ENCODE data around the gene RNF212B. TPM values are rescaled to one million over a fixed set of nuclear protein-coding genes. Genes with fewer than 3 reads are reported as not detected.

Gene RNF212B
- total and polyA plus RNA-seq, 2 of the 13 experiments (the other 11 are each of a cell fraction or from before 2014, with no cell fraction given) = 0.05 TPM; not detected in 1

GRCh38 chr14:23301288-23301968, 63.7 kb downstream of the RNF212B start (continued):
- TF ChIP-seq ZBTB10 (CRISPR knock-in tag; IDR thresholded peaks at IDR 0.05; ENCODE audit: borderline replicate concordance) = no peak
- peak; percentile 96 for TF ChIP-seq ZNF724P (CRISPR knock-in tag; IDR thresholded peaks at IDR 0.05; ENCODE audit: borderline replicate concordance)
- TF ChIP-seq RNF219 (CRISPR knock-in tag; IDR thresholded peaks at IDR 0.05) = no peak
- peak; percentile 16; the same call in 1 of the 2 replicates for TF ChIP-seq DZIP1 (CRISPR knock-in tag; IDR thresholded peaks at IDR 0.05)
- 0 out of 2 replicates have a peak, but pooled peaks have one; percentile 78 for TF ChIP-seq ZNF468 (CRISPR knock-in tag; IDR thresholded peaks at IDR 0.05)
- TF ChIP-seq FOXA3 (CRISPR knock-in tag; IDR thresholded peaks at IDR 0.05) = peak; percentile 81
- peak; percentile 46 for TF ChIP-seq HCFC1 (IDR thresholded peaks at IDR 0.05; ENCODE audit: low read depth, low read length)
- peak; percentile 91 for TF ChIP-seq TEAD3 (CRISPR knock-in tag; optimal IDR thresholded peaks at IDR 0.05; ENCODE audit: borderline replicate concordance)
- no peak; the same call in 1 of the 2 replicates for TF ChIP-seq ZNF570 (CRISPR knock-in tag; IDR thresholded peaks at IDR 0.05; ENCODE audit: borderline replicate concordance)
- TF ChIP-seq POGZ (CRISPR knock-in tag; IDR thresholded peaks at IDR 0.05) = peak; percentile 78; the same call in 1 of the 2 replicates
- peak; percentile 79 for TF ChIP-seq E2F1 (CRISPR knock-in tag; IDR thresholded peaks at IDR 0.05)
- TF ChIP-seq DNMT3B (CRISPR knock-in tag; conservative IDR thresholded peaks at IDR 0.05) = peak; percentile 98
- TF ChIP-seq SRY (CRISPR knock-in tag; IDR thresholded peaks at IDR 0.05) = no peak
- TF ChIP-seq ETV6 (CRISPR knock-in tag; conservative IDR thresholded peaks at IDR 0.05) = peak; percentile 95
- peak; percentile 34; the same call in 1 of the 2 replicates for TF ChIP-seq ZNF691 (CRISPR knock-in tag; IDR thresholded peaks at IDR 0.05; ENCODE audit: borderline replicate concordance, low read depth)
- TF ChIP-seq ZNF768 (CRISPR knock-in tag; IDR thresholded peaks at IDR 0.05) = peak; percentile 78; the same call in 1 of the 2 replicates

Data from HepG2 (cell line).